ENCODE results near the gene MOB3A. TPM values are rescaled to one million over a fixed set of nuclear protein-coding genes. Genes with fewer than 3 reads are reported as not detected.

The MOB3A gene
- total RNA-seq, 1 donor from 2014 or later: 40.0 TPM

DNA sequence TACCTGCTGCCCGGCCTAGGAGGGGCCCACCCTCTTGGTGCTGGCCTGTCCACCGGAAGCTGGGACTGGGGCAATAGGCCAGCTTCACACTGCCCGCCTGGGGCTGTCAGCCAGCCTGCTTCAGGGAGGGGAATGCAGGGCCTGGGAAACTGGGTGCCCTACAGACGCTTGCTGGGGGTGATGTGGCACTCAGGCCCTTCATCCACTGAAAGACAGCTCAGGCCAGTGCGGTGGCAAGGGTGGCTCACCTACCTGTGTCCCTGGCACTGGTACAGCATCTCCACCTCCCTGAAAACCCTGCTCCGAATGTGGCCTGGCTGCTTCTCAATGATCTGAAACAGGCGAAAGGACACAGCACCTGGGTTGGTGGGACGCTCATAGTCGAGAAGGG lies 52.9 kb downstream of the MOB3A start:
- no peaks in the 10 kb centered on the region for H3K4me1 Mint-ChIP-seq
- H3K4me3 Mint-ChIP-seq: peak overlapping the region; percentile 62
- no peaks in the 10 kb centered on the region for H3K9me3 Mint-ChIP-seq
- no peak overlapping the region for H3K27ac Mint-ChIP-seq (ENCODE audit: unreplicated experiment)
- no peak for DNase-seq (ENCODE audit: low read depth, low spot score)
- H3K36me3 Mint-ChIP-seq (ENCODE audit: low read depth): no peaks in the 10 kb centered on the region
- TF ChIP-seq, protein P1, sequence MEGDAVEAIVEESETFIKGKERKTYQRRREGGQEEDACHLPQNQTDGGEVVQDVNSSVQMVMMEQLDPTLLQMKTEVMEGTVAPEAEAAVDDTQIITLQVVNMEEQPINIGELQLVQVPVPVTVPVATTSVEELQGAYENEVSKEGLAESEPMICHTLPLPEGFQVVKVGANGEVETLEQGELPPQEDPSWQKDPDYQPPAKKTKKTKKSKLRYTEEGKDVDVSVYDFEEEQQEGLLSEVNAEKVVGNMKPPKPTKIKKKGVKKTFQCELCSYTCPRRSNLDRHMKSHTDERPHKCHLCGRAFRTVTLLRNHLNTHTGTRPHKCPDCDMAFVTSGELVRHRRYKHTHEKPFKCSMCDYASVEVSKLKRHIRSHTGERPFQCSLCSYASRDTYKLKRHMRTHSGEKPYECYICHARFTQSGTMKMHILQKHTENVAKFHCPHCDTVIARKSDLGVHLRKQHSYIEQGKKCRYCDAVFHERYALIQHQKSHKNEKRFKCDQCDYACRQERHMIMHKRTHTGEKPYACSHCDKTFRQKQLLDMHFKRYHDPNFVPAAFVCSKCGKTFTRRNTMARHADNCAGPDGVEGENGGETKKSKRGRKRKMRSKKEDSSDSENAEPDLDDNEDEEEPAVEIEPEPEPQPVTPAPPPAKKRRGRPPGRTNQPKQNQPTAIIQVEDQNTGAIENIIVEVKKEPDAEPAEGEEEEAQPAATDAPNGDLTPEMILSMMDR (conservative IDR thresholded peaks at IDR 0.05): no peak
- H3K27me3 Mint-ChIP-seq (ENCODE audit: low read depth): no peaks in the 10 kb centered on the region

DNA sequence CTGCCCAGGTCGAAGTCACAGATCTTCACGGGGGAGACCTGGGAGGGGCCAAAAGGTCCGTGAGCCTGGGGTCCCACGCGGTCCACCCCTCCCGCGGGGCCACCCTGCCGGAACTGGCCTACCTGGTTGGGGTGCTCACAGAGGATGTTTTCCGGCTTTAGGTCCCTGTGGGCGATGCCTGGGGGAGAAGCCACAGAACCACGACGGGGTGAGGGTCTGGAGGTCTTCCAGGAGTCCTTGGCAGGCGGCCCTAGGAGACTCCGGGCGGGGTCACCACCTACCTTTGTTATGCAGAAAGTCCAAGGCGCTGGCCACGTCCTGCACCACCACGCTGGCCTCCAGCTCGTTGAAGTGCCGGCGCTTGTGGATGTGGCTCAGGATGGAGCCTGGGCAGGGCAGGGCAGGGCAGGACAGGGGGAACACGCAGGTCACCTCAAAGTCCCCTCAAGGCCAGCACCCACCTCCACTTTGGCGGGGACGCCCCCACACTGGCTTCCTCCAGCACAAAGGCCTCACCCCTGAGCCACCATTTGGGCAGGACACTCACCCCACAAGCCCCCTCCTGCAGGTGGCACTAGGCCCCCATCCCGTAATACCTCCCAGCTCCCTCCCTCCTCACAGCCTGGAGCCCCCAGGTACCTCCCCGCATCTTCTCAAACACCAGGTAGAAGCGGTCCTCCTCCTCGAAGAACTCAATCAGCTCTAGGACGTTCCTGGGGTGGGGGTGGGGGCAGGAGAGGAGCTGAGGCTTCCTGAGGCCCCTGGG lies 53.5 kb downstream of the MOB3A start:
- no peaks in the 10 kb centered on the region for H3K36me3 Mint-ChIP-seq (ENCODE audit: low read depth)
- no peaks in the 10 kb centered on the region for H3K4me1 Mint-ChIP-seq
- TF ChIP-seq, protein P1 (conservative IDR thresholded peaks at IDR 0.05): no peak
- DNase-seq (ENCODE audit: low read depth, low spot score): no peak
- H3K9me3 Mint-ChIP-seq: no peaks in the 10 kb centered on the region
- H3K27ac Mint-ChIP-seq (ENCODE audit: unreplicated experiment): peak overlapping the region; percentile 43
- no peak overlapping the region for H3K4me3 Mint-ChIP-seq
- no peaks in the 10 kb centered on the region for H3K27me3 Mint-ChIP-seq (ENCODE audit: low read depth)

- peak overlapping the region; percentile 43 for H3K27ac Mint-ChIP-seq (ENCODE audit: unreplicated experiment)
- no peaks in the 10 kb centered on the region for H3K36me3 Mint-ChIP-seq (ENCODE audit: low read depth)
- no peaks in the 10 kb centered on the region for H3K27me3 Mint-ChIP-seq (ENCODE audit: low read depth)
- no peaks in the 10 kb centered on the region for H3K9me3 Mint-ChIP-seq
- no peak overlapping the region for H3K4me3 Mint-ChIP-seq
- H3K4me1 Mint-ChIP-seq: no peaks in the 10 kb centered on the region
- TF ChIP-seq, protein P1 (conservative IDR thresholded peaks at IDR 0.05): no peak
- DNase-seq (ENCODE audit: low read depth, low spot score): peak; percentile 88
Observed at GRCh38 chr19:2041683-2042484, 54.2 kb downstream of the MOB3A start.

GRCh38 chr19:2041433-2041682 lies 54.8 kb downstream of the MOB3A start:
- H3K27ac Mint-ChIP-seq (ENCODE audit: unreplicated experiment): no peak overlapping the region
- DNase-seq (ENCODE audit: low read depth, low spot score): no peak
- H3K4me1 Mint-ChIP-seq: no peaks in the 10 kb centered on the region
- no peaks in the 10 kb centered on the region for H3K27me3 Mint-ChIP-seq (ENCODE audit: low read depth)
- H3K36me3 Mint-ChIP-seq (ENCODE audit: low read depth): no peaks in the 10 kb centered on the region
- no peaks in the 10 kb centered on the region for H3K9me3 Mint-ChIP-seq
- TF ChIP-seq, protein P1 (conservative IDR thresholded peaks at IDR 0.05): no peak
- H3K4me3 Mint-ChIP-seq: no peak overlapping the region

DNA sequence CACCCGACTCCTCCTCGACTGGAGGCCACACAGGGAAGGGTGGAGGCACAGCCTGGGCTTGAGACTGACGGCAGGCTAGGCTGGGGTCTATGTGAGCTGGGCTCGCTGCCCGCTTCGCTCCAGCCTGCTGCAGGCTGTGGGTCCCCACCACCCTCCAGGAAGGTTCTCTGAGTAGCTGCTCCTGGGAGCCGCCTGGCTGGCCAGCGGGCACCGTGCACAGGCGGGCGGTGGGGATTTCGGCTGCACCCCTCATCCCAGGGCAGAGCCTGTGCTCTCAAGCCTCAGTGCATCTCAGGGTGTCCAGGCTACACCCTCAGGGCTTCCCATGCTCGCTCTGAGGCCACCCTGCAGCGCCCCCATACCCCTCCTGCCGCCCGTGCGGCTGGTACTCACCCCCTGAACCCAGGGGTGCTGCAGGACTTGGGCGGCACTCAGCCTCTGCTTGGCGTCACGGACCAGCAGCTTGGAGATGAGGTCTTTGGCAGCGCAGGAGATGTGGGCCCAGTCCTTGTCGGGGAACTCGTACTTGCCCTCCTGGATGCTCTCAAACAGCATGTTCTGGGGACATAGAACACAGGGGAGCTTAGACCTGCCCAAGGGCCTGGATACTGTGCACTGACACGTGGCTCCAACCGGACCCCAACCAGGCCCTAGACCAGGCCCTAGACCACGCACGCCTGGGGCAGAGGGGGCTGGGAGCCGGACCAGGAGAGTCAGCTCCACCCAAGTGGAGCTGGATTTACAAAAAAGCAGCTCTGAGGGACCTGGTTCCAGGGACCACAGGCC lies 55.3 kb downstream of the MOB3A start:
- Mint-ChIP-seq H3K9me3 (no peaks in the 10 kb centered on the region), H3K4me3 (no peak overlapping the region), H3K36me3 (ENCODE audit: low read depth) (no peaks in the 10 kb centered on the region), H3K4me1 (no peaks in the 10 kb centered on the region), H3K27me3 (ENCODE audit: low read depth) (no peaks in the 10 kb centered on the region), H3K27ac (ENCODE audit: unreplicated experiment) (no peak overlapping the region)
- no peak for DNase-seq (ENCODE audit: low read depth, low spot score)
- TF ChIP-seq, protein P1 (conservative IDR thresholded peaks at IDR 0.05): no peak

Data from neural crest cell (in vitro differentiated cells).